ENCODE data around the gene ASXL1.

- no peak for TF ChIP-seq CTCF (IDR thresholded peaks at IDR 0.05; ENCODE audit: low read length)
- no peak for TF ChIP-seq EZH2 (IDR thresholded peaks at IDR 0.05; ENCODE audit: borderline replicate concordance, low read length)
Observed at GRCh38 chr20:32444474-32445220, 86.5 kb downstream of the ASXL1 start.
